Bone marrow (tissue), 2 donors: ENCODE measurements around the gene SPTLC2.
"Not testable (repeated sequence)": the region's sequence is repeated elsewhere in the genome, so short reads cannot be mapped to it uniquely, and the experiment has no call there.

Experiments
- DNase-seq, 2 donors: peaks; one replicate each; lab custom pipeline; 2025; lab: John Stamatoyannopoulos, UW

SPTLC2 gene

GRCh38 chr14:77616454-77617229 is at the start of gene SPTLC2:
SPTLC2 (minus strand) TSS chr14:77616637; CDS start chr14:77616579, 58 bp downstream.
- DNase-seq = peak; percentile 73 to 99

DNA sequence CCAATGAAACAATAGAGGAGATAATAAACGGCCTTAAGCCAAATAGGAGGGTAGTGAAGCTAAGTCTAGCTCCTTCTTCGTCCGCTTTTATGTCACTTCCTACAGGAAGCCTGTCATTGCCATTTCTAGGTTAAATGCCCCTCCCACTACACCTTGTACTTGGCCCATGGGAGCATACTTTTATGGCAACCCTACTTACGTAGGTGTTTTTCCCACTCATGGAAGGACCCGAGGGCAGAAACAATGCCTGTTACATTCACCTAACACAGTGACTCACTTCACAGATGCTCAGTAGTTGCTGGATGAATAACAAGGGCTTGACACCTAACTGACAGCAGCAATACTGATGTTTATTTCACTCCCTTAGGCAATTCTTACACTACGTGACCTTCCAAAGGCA is 46.9 kb upstream of the SPTLC2 start:
- DNase-seq = no peak

- DNase-seq = not testable (repeated sequence)
Observed at GRCh38 chr14:77661562-77661961, 45.1 kb upstream of the SPTLC2 start.

GRCh38 chr14:77660754-77661153 is 44.3 kb upstream of the SPTLC2 start:
- no peak for DNase-seq

- DNase-seq = peak in 1 of 2 donors; percentile 8
Observed at GRCh38 chr14:77659831-77660230, 43.4 kb upstream of the SPTLC2 start.

DNA sequence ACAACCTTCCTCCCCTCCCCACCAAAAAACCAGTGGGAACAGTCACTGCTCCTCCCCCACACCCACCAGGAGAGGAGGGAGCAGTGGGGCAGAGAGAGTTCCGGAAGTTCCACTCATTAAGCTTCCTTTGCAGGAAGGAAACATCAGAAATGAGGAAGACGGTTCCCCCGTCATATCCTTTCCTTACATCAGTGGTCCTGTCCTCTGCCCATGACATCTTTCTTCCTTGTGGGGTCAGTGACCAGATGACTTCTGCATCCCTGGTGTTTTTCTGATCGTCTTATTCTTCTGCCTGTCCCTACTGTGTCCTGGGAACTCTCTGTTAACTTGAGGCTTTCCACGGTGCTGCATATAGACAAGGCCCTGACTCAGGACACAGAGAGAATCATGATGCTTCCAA is 40.8 kb upstream of the SPTLC2 start:
- DNase-seq = peak in 1 of 2 donors; percentile 4

DNA sequence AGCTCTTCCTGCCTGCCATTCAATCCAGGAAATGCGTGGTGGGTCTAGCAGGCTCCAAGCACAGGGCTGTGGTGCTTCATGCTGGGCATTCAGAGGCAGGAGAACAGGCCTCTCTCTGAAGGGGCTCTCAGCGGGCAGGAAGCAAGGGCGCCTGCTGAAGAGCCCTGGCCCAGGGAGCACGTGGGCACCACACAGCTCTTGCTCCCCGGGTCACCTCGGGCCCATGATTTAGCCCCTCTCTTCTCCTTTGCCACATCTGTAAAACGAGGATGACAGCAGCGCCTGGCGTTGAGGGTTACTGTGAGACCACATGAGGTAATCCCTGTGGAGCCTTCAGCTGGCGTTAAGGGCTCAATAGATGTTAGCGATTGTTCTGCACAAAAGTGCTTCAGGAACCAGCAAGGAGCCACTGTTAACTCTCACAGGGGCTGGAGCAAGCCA is 37.6 kb upstream of the SPTLC2 start:
- DNase-seq = no peak

DNA sequence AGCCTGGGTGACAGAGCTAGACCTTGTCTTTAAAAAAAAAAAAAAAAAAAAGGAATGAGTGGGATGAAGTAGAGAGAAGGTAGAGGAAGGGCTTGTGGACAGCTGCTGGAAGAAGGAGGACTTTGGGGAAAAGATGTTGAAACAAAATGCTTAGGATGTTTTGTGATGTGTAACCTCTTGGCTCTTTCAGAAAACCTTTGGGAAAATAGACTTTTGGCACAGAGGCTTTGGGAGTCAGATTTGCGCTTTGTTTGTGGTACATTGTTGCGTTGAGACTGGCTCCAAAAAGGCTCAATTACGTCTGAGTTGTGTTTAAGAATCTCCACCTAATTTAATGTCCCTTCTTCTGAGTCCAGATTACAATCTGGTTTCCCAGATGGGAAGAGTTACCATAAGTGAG is 32.9 kb upstream of the SPTLC2 start:
- DNase-seq = no peak

GRCh38 chr14:77648520-77649200 is 32.2 kb upstream of the SPTLC2 start:
- DNase-seq = no peak

DNA sequence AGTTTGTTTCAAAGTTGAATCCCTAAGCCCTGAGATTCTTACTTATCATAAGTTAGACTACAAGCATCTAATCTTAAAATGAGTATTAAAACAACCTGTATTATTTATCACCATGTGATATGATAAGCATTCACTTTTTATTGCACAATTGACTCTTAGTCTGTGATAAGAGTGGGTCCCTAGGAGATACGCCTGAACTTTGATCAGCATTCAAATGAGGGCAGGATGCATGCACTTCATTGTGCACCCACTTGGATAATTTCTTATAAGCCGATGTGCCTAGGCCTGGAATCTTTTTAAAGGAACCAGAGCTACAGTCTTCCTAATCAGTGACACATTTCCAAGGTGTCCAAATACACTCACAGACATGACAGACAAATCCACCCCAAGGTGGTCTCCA is 31.4 kb upstream of the SPTLC2 start:
- DNase-seq = no peak

GRCh38 chr14:77646907-77647306 is 30.5 kb upstream of the SPTLC2 start:
- no peak for DNase-seq

DNA sequence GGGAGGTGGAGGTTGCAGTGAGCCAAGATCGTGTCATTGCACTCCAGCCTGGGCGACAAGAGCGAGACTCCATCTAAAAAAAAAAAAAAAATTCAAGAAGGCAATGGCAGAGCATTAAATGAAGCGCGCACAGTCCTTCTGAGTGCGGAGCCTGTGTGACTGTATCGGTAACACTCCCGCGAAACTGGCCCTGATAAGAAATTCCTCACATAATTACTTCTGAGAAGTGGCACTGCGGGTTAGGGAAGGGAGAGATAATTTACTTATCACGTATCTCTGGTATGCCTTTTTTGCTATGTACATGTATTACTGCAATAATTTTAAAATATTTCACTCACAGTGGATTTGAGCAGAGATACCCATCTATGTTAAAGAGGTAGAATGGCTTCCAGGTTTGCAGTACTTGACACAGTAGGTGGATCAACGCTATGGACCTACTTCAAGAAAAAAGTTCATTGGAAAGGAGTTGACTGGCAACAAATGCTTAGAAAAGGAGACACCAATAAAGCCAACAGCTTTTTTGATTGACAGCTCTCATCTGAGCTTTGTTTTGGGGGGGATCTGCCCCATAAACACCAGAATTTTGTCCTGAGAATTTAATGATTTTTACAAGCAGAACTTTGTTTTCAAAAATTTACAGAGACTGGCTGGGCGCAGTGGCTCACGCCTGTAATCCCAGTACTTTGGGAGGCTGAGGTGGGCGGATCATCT is 29.2 kb upstream of the SPTLC2 start:
- no peak for DNase-seq

GRCh38 chr14:77642407-77642806 is 26.0 kb upstream of the SPTLC2 start:
- no peak for DNase-seq

GRCh38 chr14:77641534-77642341 is 25.3 kb upstream of the SPTLC2 start:
- peak; percentile 31 to 81 for DNase-seq

DNA sequence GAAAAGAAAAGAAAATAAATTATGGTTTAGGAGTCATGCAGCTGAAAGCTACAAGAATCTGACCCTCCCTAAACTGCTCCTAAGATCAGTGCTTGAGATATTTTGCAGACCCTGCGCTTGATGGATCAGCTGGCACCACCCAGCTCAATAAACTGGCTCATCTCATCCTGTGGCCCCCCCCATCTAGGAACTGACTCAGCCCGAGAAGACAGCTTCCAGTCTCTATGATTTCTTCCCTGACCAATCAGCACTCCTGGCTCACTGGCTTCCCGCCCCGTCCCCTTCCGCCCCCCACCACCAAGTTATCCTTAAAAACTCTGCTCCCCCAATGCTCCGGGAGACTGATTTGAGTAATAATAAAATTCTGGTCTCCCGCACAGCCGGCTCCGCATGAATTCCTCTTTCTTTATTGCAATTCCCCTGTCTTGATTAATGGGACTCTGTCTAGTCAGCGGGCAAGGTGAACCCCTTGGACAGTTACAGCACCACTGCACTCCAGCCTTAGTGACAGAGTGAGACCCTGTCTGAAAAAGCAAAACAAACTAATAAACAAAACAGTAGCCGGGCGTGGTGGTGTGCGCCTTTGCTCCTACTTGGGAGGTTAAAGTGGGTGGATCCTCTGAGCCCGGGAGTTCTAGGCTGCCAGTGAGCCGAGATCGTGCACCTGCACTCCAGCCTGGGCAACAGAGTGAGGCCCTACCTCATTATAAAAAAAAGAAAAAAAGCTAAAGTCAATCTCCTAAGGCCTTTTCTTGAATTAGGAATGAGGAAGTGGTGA is 24.5 kb upstream of the SPTLC2 start:
- DNase-seq = peak in 1 of 2 donors; percentile 35

DNA sequence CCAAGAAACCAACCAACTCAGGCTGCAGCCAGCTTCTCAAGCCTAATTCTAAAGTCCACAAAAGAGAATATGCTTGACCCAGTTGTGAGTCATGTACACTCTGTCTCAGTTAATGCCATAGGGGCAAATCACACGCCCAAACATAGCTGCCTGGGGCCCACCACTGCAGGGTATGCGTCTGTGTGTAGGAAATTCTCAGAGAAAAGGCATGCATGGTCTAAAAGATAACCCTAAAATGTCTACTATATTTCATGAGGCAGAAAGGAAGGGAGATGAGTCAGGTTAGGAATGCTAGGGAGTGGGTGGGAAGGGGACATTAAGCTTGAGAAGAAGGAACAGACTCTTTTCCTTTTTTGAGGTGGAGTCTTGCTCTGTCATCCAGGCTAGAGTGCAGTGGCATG is 22.3 kb upstream of the SPTLC2 start:
- no peak for DNase-seq

GRCh38 chr14:77635869-77636268 is 19.4 kb upstream of the SPTLC2 start:
- DNase-seq = not testable (repeated sequence)

GRCh38 chr14:77635466-77635865 is 19.0 kb upstream of the SPTLC2 start:
- DNase-seq = not testable (repeated sequence)

GRCh38 chr14:77630111-77630510 is 13.7 kb upstream of the SPTLC2 start:
- no peak for DNase-seq

GRCh38 chr14:77625360-77625759 is 8.9 kb upstream of the SPTLC2 start:
- no peak for DNase-seq

GRCh38 chr14:77623201-77623600 is 6.8 kb upstream of the SPTLC2 start:
- DNase-seq = no peak
